GM19452 (cell line): ENCODE measurements around the gene GATC.
"Not testable (repeated sequence)": the region's sequence is repeated elsewhere in the genome, so short reads cannot be mapped to it uniquely, and the experiment has no call there.

Experiments used
- ATAC-seq: cut with Tn5 transposase; IDR thresholded peaks from one replicate; pipeline ENCODE4 v1.9.1; 2021; ENCODE audit not compliant: unreplicated experiment

GATC gene

DNA sequence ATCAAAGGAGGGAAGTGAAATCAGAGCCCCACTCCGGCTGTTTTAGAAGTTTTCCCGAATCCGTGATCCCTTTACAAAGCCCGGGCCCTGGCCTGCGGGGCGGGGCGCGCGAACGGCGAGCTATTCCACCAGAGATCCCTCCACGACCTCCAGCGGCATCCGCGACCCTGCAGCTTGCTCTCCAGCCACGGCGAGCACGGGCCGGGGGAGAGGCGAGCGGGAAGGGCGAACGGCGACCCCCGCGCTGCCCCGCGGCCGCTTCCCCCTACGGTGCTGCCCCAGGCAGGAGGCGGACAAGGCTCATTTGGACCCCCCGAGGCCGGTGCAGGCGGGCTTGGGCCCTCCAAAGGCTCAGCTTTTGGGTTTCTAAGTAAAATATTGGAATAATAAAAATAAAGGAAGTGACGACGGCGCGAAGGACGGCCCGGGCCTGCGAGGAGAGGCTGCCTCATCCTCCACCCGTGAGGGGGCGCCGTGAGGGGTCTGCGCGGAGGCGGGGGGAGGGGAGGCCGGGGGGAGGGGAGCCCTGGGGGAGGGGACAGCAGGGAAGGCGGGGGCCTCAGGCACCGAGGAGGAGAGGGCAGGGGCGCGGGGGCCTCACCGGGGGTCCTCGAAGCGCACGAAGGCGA lies 22.7 kb downstream of the GATC start:
- peak; percentile 8 for ATAC-seq

GRCh38 chr12:120469450-120470149 lies 23.4 kb downstream of the GATC start, which contains the start of gene SRSF9:
Gene SRSF9 (minus strand): TSS chr12:120469748. CDS start chr12:120469609, 139 bp downstream.
- ATAC-seq, result peak; percentile 94

DNA sequence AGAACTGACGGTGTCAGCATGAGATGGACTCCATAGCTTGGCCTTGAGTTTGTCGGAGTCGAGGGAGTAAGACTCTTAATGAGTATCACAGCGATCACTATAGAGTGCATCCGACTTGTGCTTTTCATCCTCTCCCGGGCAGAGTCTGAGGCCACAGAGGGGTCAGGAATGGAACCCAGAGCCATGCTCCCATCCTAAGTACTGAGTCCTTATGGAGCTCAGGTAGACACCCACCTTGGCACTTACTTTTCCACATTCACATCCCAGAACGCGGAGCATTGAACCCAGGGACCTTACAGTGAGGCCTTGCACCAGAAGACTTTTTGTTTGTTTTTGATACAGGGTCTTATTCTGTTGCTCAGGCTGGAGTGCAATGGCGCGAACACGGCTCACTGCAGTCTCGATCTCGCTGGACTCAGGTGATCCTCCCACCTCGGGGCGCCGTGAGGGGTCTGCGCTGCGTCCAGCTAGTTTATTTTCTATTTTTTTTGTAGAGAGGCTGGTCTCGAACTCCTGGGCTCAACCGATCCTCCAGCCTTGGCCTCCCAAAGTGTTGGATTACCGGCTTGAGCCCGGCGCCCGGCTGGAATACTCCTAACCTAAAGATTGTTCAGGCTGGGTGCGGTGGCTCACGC lies 24.0 kb downstream of the GATC start:
- ATAC-seq, result no peak

DNA sequence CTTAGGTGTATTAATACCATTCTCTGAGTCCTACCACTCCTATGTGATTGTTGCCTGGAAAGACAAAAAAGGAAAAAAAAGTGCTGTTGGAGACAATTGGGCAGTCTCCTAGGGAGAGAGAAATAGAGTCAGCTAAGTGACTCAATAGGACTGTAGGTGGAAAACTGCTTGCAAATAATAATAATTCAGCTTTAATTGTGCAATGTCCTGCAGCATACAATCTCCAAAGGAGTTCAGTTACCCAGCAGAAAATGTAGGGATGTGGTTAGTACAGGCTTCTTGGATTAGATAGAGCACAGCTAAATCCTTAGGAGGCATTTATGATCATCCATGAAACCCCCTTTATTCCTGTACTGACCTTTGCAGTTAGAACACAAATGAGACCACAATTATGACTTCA lies 26.3 kb downstream of the GATC start:
- no peak for ATAC-seq

GRCh38 chr12:120473807-120474615 lies 27.8 kb downstream of the GATC start:
- no peak for ATAC-seq

DNA sequence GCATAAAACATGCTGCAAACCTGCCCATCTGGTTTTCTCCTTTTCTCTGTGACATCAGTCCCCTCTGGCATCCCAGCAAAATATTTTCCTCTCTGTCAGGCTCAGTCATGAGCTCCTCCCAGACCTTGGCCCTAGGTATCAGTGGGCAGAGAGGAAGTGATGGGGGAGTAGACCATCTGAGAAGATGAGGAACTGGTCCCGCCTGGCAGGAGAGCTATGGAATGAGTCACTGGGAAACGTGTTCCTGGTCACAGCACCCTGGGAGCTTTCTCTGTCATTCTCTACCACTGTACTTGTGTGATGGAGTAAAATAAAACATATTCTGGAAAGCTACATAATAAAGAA lies 28.3 kb downstream of the GATC start:
- ATAC-seq, result no peak

- ATAC-seq, result no peak
Observed at GRCh38 chr12:120475643-120476042, 29.4 kb downstream of the GATC start.

DNA sequence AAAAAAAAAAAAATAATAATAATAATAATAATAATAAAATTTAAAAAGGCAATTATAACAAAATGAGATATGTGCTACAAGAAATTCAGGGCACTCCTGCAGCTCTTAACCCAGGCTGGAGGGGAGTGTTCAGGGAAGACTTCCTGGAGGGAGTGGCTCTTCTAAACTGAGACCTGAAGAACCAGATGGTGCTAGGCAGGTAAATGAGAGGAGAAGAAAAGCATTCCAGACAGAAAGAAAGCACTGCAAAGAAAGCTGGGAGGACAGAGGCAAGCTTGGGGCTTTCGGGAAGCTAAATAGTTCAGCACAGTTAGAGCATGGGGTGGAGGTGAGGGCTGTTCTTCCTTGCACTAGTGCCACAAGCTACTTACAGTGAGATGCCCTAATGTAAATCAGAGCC lies 33.2 kb downstream of the GATC start:
- ATAC-seq, result no peak

GRCh38 chr12:120480211-120480610 lies 34.0 kb downstream of the GATC start:
- no peak for ATAC-seq

DNA sequence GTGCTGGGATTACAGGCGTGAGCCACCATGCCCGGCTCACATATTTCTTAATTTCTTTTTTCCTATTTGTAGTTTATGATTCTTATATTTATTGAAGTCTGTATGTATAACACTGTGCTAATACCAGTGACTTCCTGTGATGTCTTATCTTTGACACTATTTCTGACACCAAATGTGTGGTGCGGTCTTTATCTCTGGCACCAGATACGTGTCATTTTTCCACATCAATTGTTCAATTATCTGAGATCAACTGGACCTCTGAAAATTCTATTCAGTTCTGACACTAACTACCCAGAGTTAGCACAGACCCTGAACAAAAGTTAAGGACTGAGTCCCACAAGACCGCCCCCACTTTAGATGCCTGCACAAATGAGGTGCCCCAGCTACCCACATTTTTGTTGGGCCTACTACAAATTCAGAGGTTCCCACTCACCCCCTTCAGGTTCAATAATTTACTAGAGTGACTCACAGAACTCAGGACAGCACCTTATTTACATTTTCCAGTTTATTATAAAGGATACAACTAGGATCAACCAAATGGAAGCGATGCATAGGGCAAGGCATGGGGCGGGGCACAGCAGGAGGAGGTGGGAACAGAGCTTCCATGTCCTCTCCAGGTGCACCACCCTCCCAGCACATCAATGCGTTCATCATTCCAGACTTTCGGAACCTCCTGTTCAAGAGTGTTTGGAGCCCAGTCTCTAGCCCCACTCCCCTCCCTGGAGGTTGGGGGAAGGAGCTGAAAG lies 35.0 kb downstream of the GATC start:
- no peak for ATAC-seq

DNA sequence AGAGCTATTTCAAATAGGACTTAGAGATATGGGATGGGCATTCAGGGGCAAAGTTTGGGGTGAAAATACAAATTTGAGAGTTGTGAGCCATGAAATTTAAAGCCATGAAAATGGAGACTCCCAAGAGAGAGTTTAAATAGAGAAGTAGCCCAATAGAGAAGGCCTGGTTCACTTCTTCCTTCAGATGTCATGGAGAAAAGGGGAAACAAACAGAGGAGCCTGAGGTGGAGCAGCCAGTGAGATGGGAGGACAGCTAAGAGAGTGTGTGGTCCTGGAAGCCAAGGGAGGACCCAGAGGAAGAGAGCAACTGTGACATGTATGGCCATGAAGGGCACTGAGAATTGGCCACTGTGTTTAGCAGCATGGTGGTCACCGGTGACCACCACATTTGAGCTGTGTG lies 37.4 kb downstream of the GATC start:
- no peak for ATAC-seq

DNA sequence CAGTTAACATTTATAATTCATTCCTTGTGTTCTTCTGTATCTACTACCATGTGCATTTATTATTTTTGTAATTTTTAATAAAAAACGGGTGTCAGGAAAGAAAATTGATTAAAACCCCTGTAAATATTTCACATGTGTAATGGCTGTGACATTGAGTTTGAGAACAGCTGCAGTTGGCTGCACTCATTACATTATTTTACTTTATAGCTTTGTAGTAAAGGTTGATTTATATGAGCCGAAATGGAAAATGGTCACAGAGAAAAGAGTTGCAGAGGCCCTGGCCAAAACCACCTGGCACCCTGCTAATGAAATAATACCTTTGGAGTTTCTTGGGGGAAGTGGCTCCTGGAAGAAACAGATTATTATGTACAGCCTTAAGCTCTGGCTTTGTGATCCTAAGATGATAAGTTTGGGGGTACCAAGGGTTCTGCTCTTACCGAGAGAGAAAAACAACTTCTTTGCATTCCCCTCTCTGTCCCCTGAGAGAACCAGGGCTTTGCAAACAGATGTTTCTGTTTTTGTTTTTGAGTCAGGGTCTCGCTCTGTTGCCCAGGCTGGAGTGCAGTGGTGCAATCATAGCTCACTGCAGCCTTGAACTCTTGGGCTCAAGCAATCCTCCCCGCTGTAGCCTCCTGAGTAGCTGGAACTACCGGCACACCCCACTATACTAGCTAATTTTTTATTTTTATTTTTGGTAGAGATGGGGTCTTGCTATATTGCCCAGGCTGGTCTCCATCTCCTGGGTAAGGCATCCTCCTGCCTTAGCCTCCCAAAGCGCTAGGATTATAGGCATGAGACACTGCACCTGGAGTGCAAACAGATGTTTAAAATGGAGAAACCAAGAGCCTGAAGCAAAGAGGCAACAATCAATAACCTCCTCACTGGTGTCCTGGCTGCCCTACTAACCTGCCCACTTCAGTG lies 40.0 kb downstream of the GATC start:
- ATAC-seq, result no peak

DNA sequence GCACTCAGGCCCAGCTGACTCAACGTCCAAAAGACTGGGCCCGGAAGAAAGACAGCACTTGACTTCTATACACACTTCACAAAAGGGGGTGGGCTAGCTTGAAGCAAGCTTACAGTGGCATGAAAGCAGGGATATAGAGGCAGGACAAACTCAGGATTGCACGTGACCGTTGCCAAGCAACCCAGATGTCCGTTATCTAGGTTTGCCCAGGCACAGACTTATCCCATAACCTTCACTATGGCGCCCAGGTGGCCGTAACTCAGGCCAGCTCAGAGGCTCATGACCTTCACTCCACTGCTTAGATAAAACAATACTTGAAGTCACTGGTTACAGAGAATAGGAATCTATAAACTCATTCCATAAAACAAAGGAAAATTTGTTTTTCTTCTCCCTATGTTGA lies 41.3 kb downstream of the GATC start:
- not testable (repeated sequence) for ATAC-seq

DNA sequence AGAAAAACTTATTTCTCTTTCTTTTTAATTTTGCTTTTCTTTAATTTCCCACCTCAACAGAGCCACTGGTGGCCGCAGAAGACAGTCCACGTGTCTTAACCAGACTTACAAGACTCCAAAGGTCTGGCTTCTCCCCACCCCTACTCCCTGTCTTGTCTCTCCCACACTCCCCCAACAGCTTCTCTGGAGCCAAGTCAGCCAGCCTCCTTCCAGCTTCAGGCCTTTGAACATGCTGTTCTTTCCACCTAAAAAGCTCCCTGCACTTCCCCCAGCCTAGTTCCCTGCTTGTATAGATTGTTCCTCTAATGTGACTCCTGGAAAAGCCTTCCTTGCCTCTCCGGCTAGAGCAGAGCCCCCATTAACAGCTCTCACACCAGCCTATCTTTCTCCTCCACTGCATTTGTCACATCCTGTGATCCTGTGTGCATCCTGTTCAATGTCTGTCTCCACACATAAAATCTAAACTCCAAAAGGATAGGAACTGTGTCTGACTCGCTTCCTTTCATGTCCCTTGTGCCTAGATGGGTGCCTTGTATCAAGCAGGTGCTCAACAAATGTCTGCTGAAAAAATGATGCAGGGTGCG lies 41.9 kb downstream of the GATC start:
- no peak for ATAC-seq

DNA sequence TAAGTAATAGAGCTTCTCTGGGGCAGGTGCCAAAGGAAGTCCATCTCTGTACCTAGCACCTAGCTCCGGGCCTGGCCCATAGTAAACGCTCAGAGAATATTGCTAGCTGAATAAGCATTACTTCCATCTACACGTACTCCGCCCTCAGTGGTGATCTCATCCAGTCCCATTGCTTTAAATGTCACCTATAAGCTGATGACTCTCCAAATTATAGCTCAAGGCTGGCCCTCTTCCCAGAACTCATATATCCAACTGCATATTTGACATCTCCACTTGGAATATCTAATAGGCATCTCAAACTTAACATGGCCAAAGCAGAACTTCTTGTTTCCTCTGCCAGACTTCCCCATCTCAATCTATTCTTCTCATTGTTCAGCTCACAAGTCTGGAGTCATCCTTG lies 42.8 kb downstream of the GATC start:
- ATAC-seq, result no peak

DNA sequence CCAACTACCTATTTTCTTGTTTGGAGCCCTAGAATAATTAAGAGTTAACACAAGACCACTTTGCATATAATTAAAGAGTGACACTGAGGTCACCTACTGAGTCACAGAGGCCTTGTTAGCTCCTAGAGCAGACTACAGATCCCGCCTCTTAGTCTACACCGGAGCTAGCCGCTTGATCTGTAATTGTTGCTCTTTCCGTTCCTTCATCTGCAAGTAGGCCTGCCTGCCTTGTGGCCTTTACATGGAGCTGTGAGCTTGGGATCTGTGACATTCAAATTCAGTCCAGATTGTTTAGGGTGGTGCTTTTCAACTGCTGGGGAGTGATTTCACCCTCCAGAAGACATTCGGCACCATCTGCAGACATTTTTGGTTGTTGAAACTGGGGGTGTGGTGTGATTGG lies 44.1 kb downstream of the GATC start:
- ATAC-seq, result no peak

DNA sequence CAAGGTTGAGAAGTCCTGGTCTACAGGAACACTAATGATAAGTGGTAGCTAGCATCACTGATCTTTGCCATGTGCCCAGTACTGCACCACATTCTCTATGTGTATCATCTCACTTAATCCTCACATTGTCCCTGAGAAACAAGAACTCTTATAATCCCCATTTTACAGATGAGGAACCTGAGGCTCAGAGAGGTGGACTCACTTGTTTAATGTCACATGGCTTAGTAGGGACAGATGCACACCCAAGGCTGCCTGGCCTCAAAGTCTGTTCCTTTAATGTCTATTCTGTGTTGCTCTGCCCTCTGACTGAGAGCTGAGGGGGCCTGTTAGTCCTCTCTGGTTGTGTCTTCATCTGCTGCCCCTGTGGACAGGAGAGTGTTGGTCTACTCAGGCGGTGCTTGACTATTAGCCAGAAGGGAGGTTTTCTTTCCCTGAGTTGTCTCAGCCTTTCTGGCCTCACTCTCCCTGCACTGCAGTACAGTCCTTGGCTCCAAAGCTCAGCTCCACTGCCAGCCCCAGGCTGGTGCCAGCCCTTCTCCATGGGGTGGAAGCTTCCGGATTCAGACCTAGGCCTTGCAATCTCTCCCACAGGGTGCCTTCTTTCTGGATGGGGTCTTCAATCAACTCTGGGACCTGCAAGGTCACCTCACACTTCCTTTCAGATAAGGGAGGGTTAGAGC lies 44.7 kb downstream of the GATC start:
- ATAC-seq, result no peak

- no peak for ATAC-seq
Observed at GRCh38 chr12:120495186-120495730, 49.0 kb downstream of the GATC start.
